GM21423 (cell line): Measurements from ENCODE around the gene KCMF1.

ENCODE experiments used
- ATAC-seq: cut with Tn5 transposase; IDR thresholded peaks from one replicate; pipeline ENCODE4 v1.9.1; 2021; ENCODE audit warnings: mild to moderate bottlenecking, moderate library complexity; ENCODE audit not compliant: unreplicated experiment

KCMF1 gene

GRCh38 chr2:84980263-84980983 is 9.5 kb downstream of the KCMF1 start:
- ATAC-seq: no peak

DNA sequence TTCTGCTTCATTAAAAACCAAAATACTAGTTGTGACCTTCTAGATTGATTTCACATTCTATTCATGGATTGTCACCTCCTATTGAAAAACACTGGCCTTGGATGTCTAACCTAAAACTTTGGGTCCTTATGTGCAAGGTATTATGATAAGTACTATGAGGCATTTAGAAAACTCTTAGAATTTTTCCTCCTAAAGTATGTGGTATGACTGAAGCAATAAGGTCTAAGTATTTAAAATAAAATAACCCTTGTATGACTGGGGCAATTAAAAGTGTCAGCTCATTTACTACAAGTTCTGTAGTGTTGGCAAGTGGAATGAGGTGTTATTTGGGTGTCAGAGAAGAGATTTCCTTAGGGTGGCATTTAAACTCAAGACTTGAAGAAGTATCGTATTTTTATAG is 15.1 kb downstream of the KCMF1 start:
- no peak for ATAC-seq

GRCh38 chr2:84989422-84989821 is 18.5 kb downstream of the KCMF1 start:
- no peak for ATAC-seq

DNA sequence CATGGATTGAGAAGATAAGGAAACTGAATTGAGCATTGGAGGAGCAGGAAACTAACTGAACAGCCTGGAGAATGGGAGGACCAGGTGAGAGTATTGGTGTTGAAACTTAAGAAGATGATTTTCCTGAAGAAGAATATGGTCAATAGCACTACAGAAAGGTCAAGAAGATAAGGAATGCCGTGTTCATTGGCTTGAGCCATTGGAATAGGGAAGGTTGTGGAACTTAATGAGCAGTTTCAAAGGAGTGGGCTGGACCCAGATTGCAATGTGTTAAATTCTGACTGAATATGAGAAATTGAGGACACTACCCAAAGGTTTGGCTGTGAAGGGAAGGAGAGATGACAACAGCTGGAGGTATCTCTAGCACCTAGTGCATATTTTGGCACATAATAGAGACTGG is 19.0 kb downstream of the KCMF1 start:
- ATAC-seq: no peak

- no peak for ATAC-seq
Measured at GRCh38 chr2:84991404-84992160, 20.6 kb downstream of the KCMF1 start.

GRCh38 chr2:84995826-84996225 is 24.9 kb downstream of the KCMF1 start:
- no peak for ATAC-seq

- no peak for ATAC-seq
Measured at GRCh38 chr2:84996909-84997308, 25.9 kb downstream of the KCMF1 start.

- no peak for ATAC-seq
Measured at GRCh38 chr2:84999553-84999955, 28.6 kb downstream of the KCMF1 start.

GRCh38 chr2:85001595-85001994 is 30.6 kb downstream of the KCMF1 start:
- ATAC-seq: no peak

DNA sequence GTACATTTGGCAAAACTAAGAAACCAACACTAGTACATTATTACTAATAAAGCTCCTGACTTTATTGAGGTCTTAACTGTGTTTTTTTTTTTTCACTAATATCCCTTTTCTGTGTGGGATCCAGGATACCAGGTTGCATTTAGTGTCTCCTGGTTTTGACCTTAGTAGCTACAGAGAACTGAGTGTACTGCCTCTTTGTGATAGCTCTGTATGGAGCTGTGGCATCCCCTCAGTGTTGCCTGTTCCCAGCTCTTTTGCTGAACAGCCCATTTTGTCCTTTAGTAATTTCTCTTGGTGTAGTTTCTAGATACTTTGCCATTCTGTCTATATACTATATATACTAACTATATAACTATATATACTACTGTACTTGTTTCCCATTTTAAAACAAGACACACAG is 31.6 kb downstream of the KCMF1 start:
- no peak for ATAC-seq

DNA sequence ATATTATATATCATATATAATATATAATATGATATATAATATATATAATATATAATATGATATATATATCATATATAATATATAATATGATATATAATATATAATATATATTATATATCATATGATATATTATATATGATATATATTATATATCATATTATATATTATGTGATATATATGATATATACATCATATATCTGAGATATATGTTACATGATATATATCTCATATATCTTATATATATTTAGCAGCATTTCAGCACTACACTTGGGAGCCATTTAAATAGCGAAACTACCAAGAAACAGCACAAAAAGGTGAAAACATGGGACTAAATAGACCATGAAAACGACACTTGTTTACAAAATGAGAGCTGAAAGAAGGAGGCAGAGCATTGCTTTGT is 37.3 kb downstream of the KCMF1 start:
- ATAC-seq: no peak

DNA sequence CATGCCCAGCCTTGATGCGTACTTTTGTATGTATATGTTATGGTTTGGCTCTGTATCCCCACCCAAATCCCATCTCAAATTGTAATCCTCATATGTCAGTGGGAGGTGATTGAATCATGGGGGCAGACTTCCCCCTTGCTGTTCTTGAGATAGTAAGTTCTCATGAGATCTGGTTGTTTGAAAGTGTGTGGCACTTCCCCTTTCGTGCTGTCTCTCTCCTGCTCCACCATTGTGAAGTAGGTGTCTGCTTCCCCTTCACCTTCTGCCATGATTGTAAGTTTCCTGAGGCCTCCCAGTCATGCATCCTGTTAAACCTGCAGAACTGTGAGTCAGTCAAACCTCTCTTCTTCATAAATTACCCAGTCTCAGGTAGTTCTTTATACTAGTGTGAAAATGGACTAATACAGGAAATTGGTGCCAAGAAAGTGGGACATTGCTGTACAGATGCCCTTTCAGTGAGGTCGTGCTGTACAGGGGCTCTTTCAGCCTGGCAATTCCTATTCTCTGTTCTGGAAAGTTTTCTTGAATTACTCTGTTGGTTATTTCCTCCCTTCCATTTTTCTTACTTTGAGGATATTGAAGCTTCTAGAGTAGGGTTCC is 38.2 kb downstream of the KCMF1 start:
- ATAC-seq: no peak

DNA sequence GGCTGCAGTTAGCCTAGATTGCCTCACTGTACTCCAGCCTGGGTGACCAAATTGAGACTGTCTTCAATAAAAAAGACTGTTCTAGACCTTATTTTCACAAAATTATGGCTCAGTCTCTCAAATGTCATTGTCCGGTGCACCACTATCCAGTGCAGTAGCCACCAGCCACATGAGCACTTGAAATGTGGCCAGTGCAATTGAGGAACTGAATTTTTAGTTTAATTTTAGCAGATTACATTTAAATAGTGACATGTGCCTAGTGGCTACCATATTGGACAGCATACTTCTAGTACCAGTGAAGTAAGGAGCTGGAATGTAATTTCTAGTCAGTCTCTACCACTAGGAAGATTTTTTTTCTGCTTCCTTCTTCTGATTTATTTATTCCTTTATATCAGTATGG is 39.4 kb downstream of the KCMF1 start:
- ATAC-seq: no peak

DNA sequence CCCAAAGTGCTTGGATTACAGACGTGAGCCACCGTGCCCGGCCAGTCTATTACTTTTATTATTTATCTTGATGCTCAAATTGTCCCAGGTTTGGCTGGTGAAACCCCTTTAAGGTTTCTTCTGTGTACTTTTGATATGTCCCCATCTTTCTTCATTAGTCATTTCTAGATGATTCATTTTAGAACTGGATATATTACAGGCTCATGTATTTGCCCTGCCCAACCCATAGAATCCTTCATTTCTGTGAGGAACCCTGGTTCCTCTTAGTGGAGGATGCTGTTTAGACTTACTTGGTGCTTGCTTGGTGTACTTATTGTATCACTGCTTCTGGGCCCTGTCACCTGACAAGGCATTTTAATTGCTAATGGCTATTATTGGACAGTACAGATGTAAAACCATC is 40.1 kb downstream of the KCMF1 start:
- no peak for ATAC-seq

GRCh38 chr2:85011747-85012146 is 40.8 kb downstream of the KCMF1 start:
- no peak for ATAC-seq

DNA sequence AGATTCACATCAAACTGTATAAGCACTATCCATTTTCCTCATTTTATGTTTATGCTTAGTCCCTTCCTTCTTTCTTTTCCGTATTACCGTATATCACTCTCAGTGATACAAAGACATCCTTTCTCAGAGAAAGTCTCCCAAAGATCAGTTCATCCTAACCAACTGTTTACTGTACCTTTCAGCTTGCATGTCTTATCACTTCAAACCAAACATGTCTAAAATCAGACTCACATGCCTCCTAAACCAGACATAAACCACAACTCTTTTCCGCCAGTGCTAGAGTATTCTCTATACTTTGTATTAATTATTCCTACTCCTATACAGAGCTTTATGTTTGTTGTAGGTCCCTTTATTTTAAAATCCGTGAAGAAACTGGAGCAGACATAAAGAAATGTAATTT is 41.5 kb downstream of the KCMF1 start:
- ATAC-seq: no peak

GRCh38 chr2:85012855-85013254 is 41.9 kb downstream of the KCMF1 start:
- no peak for ATAC-seq

DNA sequence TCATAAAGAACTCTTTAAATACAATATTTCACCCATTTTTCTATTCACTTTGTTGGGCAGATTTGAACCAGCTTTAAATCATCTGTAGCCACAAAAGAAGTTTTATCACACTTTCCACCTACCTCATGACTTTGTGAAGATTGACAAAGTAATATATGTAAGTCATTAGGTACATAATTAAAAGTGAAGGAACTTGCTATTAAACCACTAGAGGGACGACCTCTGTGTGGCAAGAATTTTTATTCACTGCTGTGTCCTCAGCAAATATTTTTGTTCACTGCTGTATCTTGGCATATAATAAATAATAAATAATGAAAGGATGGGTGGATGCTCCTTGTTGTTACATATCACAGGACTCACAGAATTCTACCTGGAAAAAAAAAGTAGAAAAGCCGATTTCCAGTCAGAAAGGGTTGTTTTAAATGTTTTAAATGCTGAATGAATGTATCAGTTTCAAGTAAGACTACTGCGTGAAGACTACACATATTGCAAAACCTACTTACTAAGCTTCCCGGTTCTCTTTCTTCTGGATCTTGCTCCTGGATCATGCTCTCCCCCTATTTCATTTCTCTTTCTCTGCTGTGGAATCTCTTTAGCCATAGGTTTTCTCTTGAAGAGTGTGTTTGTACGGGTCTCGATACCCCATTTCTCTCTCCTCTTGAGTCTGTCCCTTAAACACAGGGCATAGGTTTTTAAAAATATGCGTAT is 44.8 kb downstream of the KCMF1 start:
- no peak for ATAC-seq

- ATAC-seq: no peak
Measured at GRCh38 chr2:85016446-85016845, 45.5 kb downstream of the KCMF1 start.

DNA sequence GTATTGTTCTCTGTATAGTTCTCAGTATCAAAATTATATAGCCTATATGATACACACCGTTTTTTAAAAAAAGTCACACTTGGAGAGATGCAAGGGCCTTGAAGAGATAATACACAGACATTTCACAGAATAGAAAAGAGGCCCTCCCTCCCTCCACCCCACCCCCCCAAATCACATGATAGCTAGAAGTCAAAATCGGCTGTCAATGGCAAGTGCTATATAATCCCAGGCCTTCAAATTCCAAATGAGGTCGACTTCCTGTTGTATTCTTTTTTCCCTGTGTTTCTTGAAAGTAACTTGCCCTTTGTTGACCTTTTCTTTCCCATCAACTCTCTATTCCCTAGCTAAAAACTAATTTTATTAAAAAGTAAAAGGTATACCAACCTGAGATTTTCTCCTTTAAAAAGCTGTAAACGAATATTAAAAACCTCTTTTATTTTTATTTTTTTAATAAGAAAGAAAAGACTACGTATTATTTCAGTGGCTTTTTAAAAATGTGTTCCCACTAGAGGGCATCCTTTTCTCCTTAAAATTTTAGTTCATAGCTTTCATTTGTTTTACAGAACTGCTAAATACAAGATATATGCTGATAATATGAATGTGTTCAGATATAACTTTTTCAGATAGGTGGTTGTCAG is 46.6 kb downstream of the KCMF1 start:
- ATAC-seq: no peak

GRCh38 chr2:85018049-85018447 is 47.1 kb downstream of the KCMF1 start:
- ATAC-seq: no peak
